ENCODE data around the gene C4BPB.

DNA sequence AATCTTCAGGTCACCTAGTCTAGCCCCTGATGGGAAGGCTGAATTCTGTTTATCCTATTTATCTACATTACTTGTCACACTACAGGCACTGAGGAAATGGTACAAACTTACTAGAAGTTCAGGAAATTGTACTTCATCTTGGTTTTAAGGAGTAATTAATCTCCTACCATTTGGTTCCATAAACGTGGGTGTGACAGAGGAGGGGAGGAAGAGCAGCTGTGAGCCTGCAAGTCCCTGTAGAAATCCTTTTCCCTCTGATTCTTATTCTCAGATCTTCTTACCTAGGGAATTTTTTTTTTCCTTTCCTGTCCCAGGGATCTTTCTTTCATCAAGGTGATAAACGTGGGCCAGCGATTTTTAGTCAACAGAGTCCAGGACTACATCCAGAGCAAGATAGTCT is 21.5 kb upstream of the C4BPB start:
- TF ChIP-seq POLR2AphosphoS5 (IDR thresholded peaks at IDR 0.05; ENCODE audit: low read depth, low read length), result no peak
- TF ChIP-seq SIN3A (IDR thresholded peaks at IDR 0.05; ENCODE audit: borderline replicate concordance, insufficient read depth, low read length), result no peak
- TF ChIP-seq TAF1 (IDR thresholded peaks at IDR 0.05; ENCODE audit: borderline replicate concordance, insufficient read depth, low read length), result no peak
- TF ChIP-seq, protein P1, sequence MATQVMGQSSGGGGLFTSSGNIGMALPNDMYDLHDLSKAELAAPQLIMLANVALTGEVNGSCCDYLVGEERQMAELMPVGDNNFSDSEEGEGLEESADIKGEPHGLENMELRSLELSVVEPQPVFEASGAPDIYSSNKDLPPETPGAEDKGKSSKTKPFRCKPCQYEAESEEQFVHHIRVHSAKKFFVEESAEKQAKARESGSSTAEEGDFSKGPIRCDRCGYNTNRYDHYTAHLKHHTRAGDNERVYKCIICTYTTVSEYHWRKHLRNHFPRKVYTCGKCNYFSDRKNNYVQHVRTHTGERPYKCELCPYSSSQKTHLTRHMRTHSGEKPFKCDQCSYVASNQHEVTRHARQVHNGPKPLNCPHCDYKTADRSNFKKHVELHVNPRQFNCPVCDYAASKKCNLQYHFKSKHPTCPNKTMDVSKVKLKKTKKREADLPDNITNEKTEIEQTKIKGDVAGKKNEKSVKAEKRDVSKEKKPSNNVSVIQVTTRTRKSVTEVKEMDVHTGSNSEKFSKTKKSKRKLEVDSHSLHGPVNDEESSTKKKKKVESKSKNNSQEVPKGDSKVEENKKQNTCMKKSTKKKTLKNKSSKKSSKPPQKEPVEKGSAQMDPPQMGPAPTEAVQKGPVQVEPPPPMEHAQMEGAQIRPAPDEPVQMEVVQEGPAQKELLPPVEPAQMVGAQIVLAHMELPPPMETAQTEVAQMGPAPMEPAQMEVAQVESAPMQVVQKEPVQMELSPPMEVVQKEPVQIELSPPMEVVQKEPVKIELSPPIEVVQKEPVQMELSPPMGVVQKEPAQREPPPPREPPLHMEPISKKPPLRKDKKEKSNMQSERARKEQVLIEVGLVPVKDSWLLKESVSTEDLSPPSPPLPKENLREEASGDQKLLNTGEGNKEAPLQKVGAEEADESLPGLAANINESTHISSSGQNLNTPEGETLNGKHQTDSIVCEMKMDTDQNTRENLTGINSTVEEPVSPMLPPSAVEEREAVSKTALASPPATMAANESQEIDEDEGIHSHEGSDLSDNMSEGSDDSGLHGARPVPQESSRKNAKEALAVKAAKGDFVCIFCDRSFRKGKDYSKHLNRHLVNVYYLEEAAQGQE (IDR thresholded peaks at IDR 0.05; ENCODE audit: insufficient read depth in 1 of 2, low read depth in 2 of 2, low read length in 2 of 2), result no peak
